NB4 (cell line): Measurements from ENCODE around the gene COG5.

Experiments used
- CTCF ChIP-seq: IDR thresholded peaks from one replicate; pipeline ENCODE4 v1.5.1; 2012; ENCODE audit warnings: low read depth, low read length
- MAX ChIP-seq: IDR thresholded peaks from 2 replicates; pipeline ENCODE4 v1.6.1; 2011; ENCODE audit warnings: low read depth, low read length
- POLR2A ChIP-seq: IDR thresholded peaks from 2 replicates; pipeline ENCODE4 v1.6.1; 2011; ENCODE audit warnings: mild to moderate bottlenecking; ENCODE audit not compliant: insufficient read length; ENCODE audit errors: extremely low read depth

GRCh38 chr7:107302250-107302847 is 261.4 kb downstream of the COG5 start:
- TF ChIP-seq POLR2A (no peak), CTCF (no peak), MAX (no peak)
